OCI-LY1 (cell line): ENCODE data around the gene HOXA3.

ENCODE experiments used
- H2AFZ ChIP-seq: fragments of 200-600 bp; sonication (generic), shearing (Covaris generic); 2 replicates; pipeline ENCODE4 v1.6.0; 2014; ENCODE audit warnings: antibody characterized with exemption, mild to moderate bottlenecking, low read length
- H3F3A ChIP-seq: fragments of 200-600 bp; sonication (generic), shearing (Covaris generic); 2 replicates; pipeline ENCODE4 v1.6.0; 2014; ENCODE audit warnings: mild to moderate bottlenecking, antibody characterized with exemption, low read length, moderate library complexity; ENCODE audit not compliant: insufficient read depth
- H3K27ac ChIP-seq: fragments of 200-600 bp; sonication (generic); 2 replicates; pipeline ENCODE4 v1.5.1; 2014; ENCODE audit warnings: low read length, mixed run types, mild to moderate bottlenecking, low read depth; ENCODE audit not compliant: poor library complexity, severe bottlenecking
- H3K27me3 ChIP-seq: fragments of 200-600 bp; sonication (generic); 2 replicates; pipeline ENCODE4 v1.6.0; 2014; ENCODE audit warnings: antibody characterized with exemption, mild to moderate bottlenecking, low read length, moderate library complexity; ENCODE audit not compliant: insufficient read depth
- H3K36me3 ChIP-seq: fragments of 200-600 bp; sonication (generic); 2 replicates; pipeline ENCODE4 v1.6.1; 2014; ENCODE audit warnings: mild to moderate bottlenecking, antibody characterized with exemption, low read length, moderate library complexity, mixed read lengths; ENCODE audit not compliant: insufficient read depth
- H3K4me1 ChIP-seq: fragments of 200-600 bp; sonication (generic); 2 replicates; pipeline ENCODE4 v1.5.1; 2014; ENCODE audit warnings: mild to moderate bottlenecking, low read length, moderate library complexity; ENCODE audit not compliant: insufficient read depth, severe bottlenecking
- H3K4me2 ChIP-seq: fragments of 200-600 bp; sonication (generic), shearing (Covaris generic); 2 replicates; pipeline ENCODE4 v1.6.1; 2014; ENCODE audit warnings: low read length
- H3K4me3 ChIP-seq: fragments of 200-600 bp; sonication (generic); 2 replicates; pipeline ENCODE4 v1.5.1; 2014; ENCODE audit warnings: low read length, low read depth, mild to moderate bottlenecking, mixed read lengths; ENCODE audit not compliant: poor library complexity, severe bottlenecking
- H3K79me2 ChIP-seq: fragments of 200-600 bp; shearing (Covaris generic); 2 replicates; pipeline ENCODE4 v1.6.1; 2016; ENCODE audit warnings: mixed run types, low read length, mixed read lengths; ENCODE audit not compliant: insufficient read depth
- H3K9ac ChIP-seq: fragments of 200-600 bp; sonication (generic), shearing (Covaris generic); 2 replicates; pipeline ENCODE4 v1.6.1; 2014; ENCODE audit warnings: mild to moderate bottlenecking, low read length, mixed read lengths
- H3K9me2 ChIP-seq: fragments of 200-600 bp; sonication (generic), shearing (Covaris generic); 2 replicates; pipeline ENCODE4 v1.6.1; 2014; ENCODE audit warnings: low read depth, mild to moderate bottlenecking, low read length, mixed read lengths
- H3K9me3 ChIP-seq: fragments of 200-600 bp; shearing (Covaris generic); 2 replicates; pipeline ENCODE4 v1.6.1; 2014; ENCODE audit warnings: low read length, mixed read lengths
- H4K20me1 ChIP-seq: fragments of 200-600 bp; sonication (generic), shearing (Covaris generic); 2 replicates; pipeline ENCODE4 v1.6.0; 2016; ENCODE audit warnings: mild to moderate bottlenecking, low read length; ENCODE audit not compliant: insufficient read depth
- CTCF ChIP-seq: fragments of 200-600 bp; sonication (generic), shearing (Covaris generic); IDR thresholded peaks from 2 replicates; pipeline ENCODE4 v1.5.1; 2017; ENCODE audit warnings: mild to moderate bottlenecking, antibody characterized with exemption, low read length, moderate library complexity, mixed read lengths
- EZH2 ChIP-seq: fragments of 200-600 bp; sonication (generic), shearing (Covaris generic); IDR thresholded peaks from 2 replicates; pipeline ENCODE4 v1.8.0; 2017; ENCODE audit warnings: borderline replicate concordance, mixed run types, mild to moderate bottlenecking, antibody characterized with exemption, low read length, moderate library complexity, mixed read lengths

The HOXA3 gene

GRCh38 chr7:27189295-27189996 lies 37.1 kb upstream of the HOXA3 start:
- peaks cover 12% of the 10 kb centered on the region for H3K4me1 ChIP-seq
- TF ChIP-seq EZH2 (no peak), CTCF (no peak)
- H3K36me3 ChIP-seq: no peaks in the 10 kb centered on the region
- H3K27me3 ChIP-seq: peaks cover 22% of the 10 kb centered on the region
- no peak overlapping the region for H3K4me2 ChIP-seq
- no peaks in the 10 kb centered on the region for H3F3A ChIP-seq
- H3K79me2 ChIP-seq: no peaks in the 10 kb centered on the region
- no peak overlapping the region for H3K4me3 ChIP-seq
- H3K27ac ChIP-seq: no peak overlapping the region
- H2AFZ ChIP-seq: no peak overlapping the region
- no peaks in the 10 kb centered on the region for H4K20me1 ChIP-seq
- no peak overlapping the region for H3K9ac ChIP-seq
- no peaks in the 10 kb centered on the region for H3K9me2 ChIP-seq
- H3K9me3 ChIP-seq: no peaks in the 10 kb centered on the region

GRCh38 chr7:27188386-27189294 lies 36.3 kb upstream of the HOXA3 start:
- TF ChIP-seq CTCF: no peak
- TF ChIP-seq EZH2: no peak
- H3K79me2 ChIP-seq: no peaks in the 10 kb centered on the region
- H3K27ac ChIP-seq: no peak overlapping the region
- no peaks in the 10 kb centered on the region for H3K9me2 ChIP-seq
- H3K9me3 ChIP-seq: no peaks in the 10 kb centered on the region
- no peak overlapping the region for H3K9ac ChIP-seq
- peaks cover 22% of the 10 kb centered on the region for H3K27me3 ChIP-seq
- H3K4me2 ChIP-seq: no peak overlapping the region
- no peaks in the 10 kb centered on the region for H3F3A ChIP-seq
- no peaks in the 10 kb centered on the region for H3K36me3 ChIP-seq
- no peak overlapping the region for H2AFZ ChIP-seq
- no peaks in the 10 kb centered on the region for H4K20me1 ChIP-seq
- H3K4me1 ChIP-seq: peaks cover 18% of the 10 kb centered on the region
- no peak overlapping the region for H3K4me3 ChIP-seq

- no peaks in the 10 kb centered on the region for H3K36me3 ChIP-seq
- no peaks in the 10 kb centered on the region for H3F3A ChIP-seq
- H3K27ac ChIP-seq: no peak overlapping the region
- no peaks in the 10 kb centered on the region for H4K20me1 ChIP-seq
- no peaks in the 10 kb centered on the region for H3K9me2 ChIP-seq
- peaks cover 22% of the 10 kb centered on the region for H3K27me3 ChIP-seq
- peaks cover 17% of the 10 kb centered on the region for H3K4me1 ChIP-seq
- H3K4me3 ChIP-seq: no peak overlapping the region
- no peaks in the 10 kb centered on the region for H3K9me3 ChIP-seq
- TF ChIP-seq CTCF (no peak), EZH2 (no peak)
- no peak overlapping the region for H3K9ac ChIP-seq
- H3K4me2 ChIP-seq: no peak overlapping the region
- H3K79me2 ChIP-seq: no peaks in the 10 kb centered on the region
- H2AFZ ChIP-seq: no peak overlapping the region
Observed at GRCh38 chr7:27187475-27188385, 35.3 kb upstream of the HOXA3 start.
